Measurements from ENCODE around the gene FCHO2. TPM values are rescaled to one million over a fixed set of nuclear protein-coding genes. Genes with fewer than 3 reads are reported as not detected.

Gene FCHO2
- total and polyA plus RNA-seq, 2 experiments from 2014 or later, result 13.5 to 18.6 TPM

DNA sequence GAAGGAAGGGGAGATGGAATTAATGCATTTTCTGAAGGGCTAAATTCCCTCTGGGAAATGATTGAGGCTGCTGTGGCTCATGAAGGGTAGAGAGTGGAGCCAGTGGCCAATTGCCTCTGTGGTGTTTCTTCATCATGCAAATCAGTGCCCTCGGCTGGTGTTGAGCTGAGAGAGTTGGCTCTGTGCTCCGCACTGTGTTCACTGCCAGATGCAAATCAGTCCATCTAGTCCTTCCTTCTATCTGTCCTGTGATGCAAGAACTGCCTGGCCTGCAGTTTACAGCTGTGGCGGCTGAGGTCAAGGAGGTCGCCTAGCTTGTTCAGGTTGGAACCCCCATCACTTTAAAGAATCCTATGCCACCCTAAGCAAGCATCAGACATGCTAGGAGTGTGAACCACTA, 170.5 kb downstream of the FCHO2 start:
- 78 to 84% methylated on average over 4 of the region's 4 CpGs for WGBS, 2 experiments (ENCODE audit: low coverage in 1 of 2, low lambda C conversion rate in 2 of 2, missing lambda C conversion rate in 2 of 2)
- TF ChIP-seq EZH2phosphoT487 (IDR thresholded peaks at IDR 0.05; ENCODE audit: insufficient read depth, low read depth) (no peak), EZH2 (IDR thresholded peaks at IDR 0.05; ENCODE audit: insufficient read depth, poor library complexity, severe bottlenecking) (no peak)
- Histone ChIP-seq H3K79me2 (ENCODE audit: insufficient read depth) (0 out of 2 replicates have a peak, but pooled peaks cover 3% of the 10 kb centered on the region), H3K27me3 (replicated peaks; ENCODE audit: insufficient read depth) (no peaks in the 10 kb centered on the region), H3K36me3 (ENCODE audit: low read depth) (no peaks in the 10 kb centered on the region), H3K4me2 (ENCODE audit: unreplicated experiment) (no peak overlapping the region), H3F3A (ENCODE audit: insufficient read depth) (peaks cover 18% of the 10 kb centered on the region), H3K27ac (no peak overlapping the region), H3K9me3 (ENCODE audit: low read depth) (no peaks in the 10 kb centered on the region), H3K4me1 (ENCODE audit: insufficient read depth) (peaks cover 14% of the 10 kb centered on the region), H3K9ac (no peak overlapping the region), H3K4me3 (no peak overlapping the region), H2AFZ (no peak overlapping the region), H3K9me2 (ENCODE audit: insufficient read depth) (no peaks in the 10 kb centered on the region), H4K20me1 (ENCODE audit: insufficient read depth) (no peaks in the 10 kb centered on the region)
- in situ Hi-C loops (cut with MboI), result no loop called here
- DNase-seq, result no peak

DNA sequence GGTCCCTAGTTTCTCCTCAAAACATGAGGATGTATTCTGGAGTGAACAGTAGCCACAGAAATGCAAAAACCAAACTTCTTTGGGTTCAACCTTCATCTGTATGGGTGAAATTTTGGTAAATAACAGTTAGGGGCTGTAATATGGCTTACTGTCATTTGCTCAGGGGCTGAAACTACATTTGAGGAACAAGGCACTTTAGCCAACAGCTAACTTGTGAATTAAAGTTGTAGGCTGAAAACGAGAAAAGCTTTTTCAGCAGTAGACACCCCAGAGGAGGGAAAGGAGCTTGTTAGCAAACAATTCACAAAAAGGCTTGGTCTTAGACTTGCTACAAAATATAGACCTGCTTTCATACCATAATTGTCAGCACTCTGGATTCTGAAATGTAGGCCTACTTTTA, 171.1 kb downstream of the FCHO2 start:
- WGBS, 2 experiments (ENCODE audit: low coverage in 1 of 2, low lambda C conversion rate in 2 of 2, missing lambda C conversion rate in 2 of 2), result 87 to 100% methylated on average over 1 of the region's 1 CpG
- no peak overlapping the region for H3K4me2 ChIP-seq (ENCODE audit: unreplicated experiment)
- no peak for DNase-seq
- H2AFZ ChIP-seq, result no peak overlapping the region
- no peaks in the 10 kb centered on the region for H4K20me1 ChIP-seq (ENCODE audit: insufficient read depth)
- H3K4me3 ChIP-seq, result no peak overlapping the region
- H3K36me3 ChIP-seq (ENCODE audit: low read depth), result no peaks in the 10 kb centered on the region
- H3K9me2 ChIP-seq (ENCODE audit: insufficient read depth), result no peaks in the 10 kb centered on the region
- TF ChIP-seq EZH2phosphoT487 (IDR thresholded peaks at IDR 0.05; ENCODE audit: insufficient read depth, low read depth), result no peak
- no peak for TF ChIP-seq EZH2 (IDR thresholded peaks at IDR 0.05; ENCODE audit: insufficient read depth, poor library complexity, severe bottlenecking)
- no peaks in the 10 kb centered on the region for H3K9me3 ChIP-seq (ENCODE audit: low read depth)
- H3K9ac ChIP-seq, result no peak overlapping the region
- H3K4me1 ChIP-seq (ENCODE audit: insufficient read depth), result peaks cover 14% of the 10 kb centered on the region
- H3K27me3 ChIP-seq (replicated peaks; ENCODE audit: insufficient read depth), result no peaks in the 10 kb centered on the region
- peaks cover 12% of the 10 kb centered on the region for H3F3A ChIP-seq (ENCODE audit: insufficient read depth)
- in situ Hi-C loops (cut with MboI), result no loop called here
- H3K27ac ChIP-seq, result no peak overlapping the region
- no peaks in the 10 kb centered on the region for H3K79me2 ChIP-seq (ENCODE audit: insufficient read depth)

- Histone ChIP-seq H2AFZ (no peak overlapping the region), H3K9ac (no peak overlapping the region), H3K9me3 (ENCODE audit: low read depth) (no peaks in the 10 kb centered on the region), H3K27me3 (replicated peaks; ENCODE audit: insufficient read depth) (no peaks in the 10 kb centered on the region), H4K20me1 (ENCODE audit: insufficient read depth) (no peaks in the 10 kb centered on the region), H3K4me1 (ENCODE audit: insufficient read depth) (no peaks in the 10 kb centered on the region), H3K4me3 (no peak overlapping the region), H3K9me2 (ENCODE audit: insufficient read depth) (no peaks in the 10 kb centered on the region), H3K27ac (no peak overlapping the region), H3K79me2 (ENCODE audit: insufficient read depth) (no peaks in the 10 kb centered on the region), H3F3A (ENCODE audit: insufficient read depth) (no peaks in the 10 kb centered on the region), H3K36me3 (ENCODE audit: low read depth) (no peaks in the 10 kb centered on the region), H3K4me2 (ENCODE audit: unreplicated experiment) (no peak overlapping the region)
- WGBS, 2 experiments (ENCODE audit: low coverage in 1 of 2, low lambda C conversion rate in 2 of 2, missing lambda C conversion rate in 2 of 2), result 90 to 93% methylated on average over 5 of the region's 5 CpGs
- no peak for DNase-seq
- in situ Hi-C loops (cut with MboI), result no loop called here
- TF ChIP-seq EZH2 (IDR thresholded peaks at IDR 0.05; ENCODE audit: insufficient read depth, poor library complexity, severe bottlenecking) (no peak), EZH2phosphoT487 (IDR thresholded peaks at IDR 0.05; ENCODE audit: insufficient read depth, low read depth) (no peak)
Observed at GRCh38 chr5:73129143-73129542, 173.3 kb downstream of the FCHO2 start.

GRCh38 chr5:73130811-73131210, 175.0 kb downstream of the FCHO2 start:
- Histone ChIP-seq H3K36me3 (ENCODE audit: low read depth) (no peaks in the 10 kb centered on the region), H2AFZ (no peak overlapping the region), H3K4me1 (ENCODE audit: insufficient read depth) (no peaks in the 10 kb centered on the region), H4K20me1 (ENCODE audit: insufficient read depth) (no peaks in the 10 kb centered on the region), H3K4me3 (no peak overlapping the region), H3K4me2 (ENCODE audit: unreplicated experiment) (no peak overlapping the region), H3K9me3 (ENCODE audit: low read depth) (no peaks in the 10 kb centered on the region), H3K27me3 (replicated peaks; ENCODE audit: insufficient read depth) (no peaks in the 10 kb centered on the region), H3K27ac (no peak overlapping the region), H3K79me2 (ENCODE audit: insufficient read depth) (no peaks in the 10 kb centered on the region), H3K9me2 (ENCODE audit: insufficient read depth) (no peaks in the 10 kb centered on the region), H3F3A (ENCODE audit: insufficient read depth) (no peaks in the 10 kb centered on the region), H3K9ac (no peak overlapping the region)
- TF ChIP-seq EZH2phosphoT487 (IDR thresholded peaks at IDR 0.05; ENCODE audit: insufficient read depth, low read depth) (no peak), EZH2 (IDR thresholded peaks at IDR 0.05; ENCODE audit: insufficient read depth, poor library complexity, severe bottlenecking) (no peak)
- DNase-seq, result no peak
- in situ Hi-C loops (cut with MboI), result no loop called here
- 90 to 97% methylated on average over 1 of the region's 1 CpG for WGBS, 2 experiments (ENCODE audit: low coverage in 1 of 2, low lambda C conversion rate in 2 of 2, missing lambda C conversion rate in 2 of 2)

All from GM23248 (cell line).